IPS-11a (cell line): Measurements from ENCODE around the gene LAMC1.
"Not testable (repeated sequence)": the region's sequence is repeated elsewhere in the genome, so short reads cannot be mapped to it uniquely, and the experiment has no call there.

Experiments
- H3K4me3 ChIP-seq: one replicate; pipeline ENCODE4 v1.5.1; 2013; ENCODE audit warnings: low read depth, low read length, control low read depth

The LAMC1 gene

GRCh38 chr1:183143576-183144315 is 120.5 kb downstream of the LAMC1 start:
- H3K4me3 ChIP-seq, result no peak overlapping the region

GRCh38 chr1:183144752-183145151 is 121.5 kb downstream of the LAMC1 start:
- H3K4me3 ChIP-seq, result no peak overlapping the region

DNA sequence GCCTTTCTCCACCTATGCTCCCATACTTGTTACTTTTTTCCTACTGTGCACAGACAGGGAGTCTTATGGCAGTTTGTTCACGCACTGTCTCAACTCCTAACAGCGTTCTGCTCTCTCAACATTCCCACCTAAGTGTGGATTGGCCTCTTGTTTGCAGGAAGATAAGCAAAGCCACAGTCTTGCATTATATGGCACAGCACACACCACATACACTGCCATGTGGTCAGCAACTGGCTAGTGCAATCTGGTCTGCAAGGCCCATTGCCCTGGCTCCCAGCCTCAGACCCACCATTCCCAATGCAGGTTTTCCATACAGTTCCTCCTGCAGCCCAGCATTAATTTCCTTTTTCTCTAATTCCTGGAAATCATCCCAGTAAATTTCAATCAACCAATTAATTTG is 124.5 kb downstream of the LAMC1 start:
- no peak overlapping the region for H3K4me3 ChIP-seq

- no peak overlapping the region for H3K4me3 ChIP-seq
Observed at GRCh38 chr1:183148599-183148998, 125.4 kb downstream of the LAMC1 start.

- no peak overlapping the region for H3K4me3 ChIP-seq
Observed at GRCh38 chr1:183149273-183149672, 126.1 kb downstream of the LAMC1 start.

GRCh38 chr1:183150032-183150431 is 126.8 kb downstream of the LAMC1 start:
- not testable (repeated sequence) for H3K4me3 ChIP-seq

DNA sequence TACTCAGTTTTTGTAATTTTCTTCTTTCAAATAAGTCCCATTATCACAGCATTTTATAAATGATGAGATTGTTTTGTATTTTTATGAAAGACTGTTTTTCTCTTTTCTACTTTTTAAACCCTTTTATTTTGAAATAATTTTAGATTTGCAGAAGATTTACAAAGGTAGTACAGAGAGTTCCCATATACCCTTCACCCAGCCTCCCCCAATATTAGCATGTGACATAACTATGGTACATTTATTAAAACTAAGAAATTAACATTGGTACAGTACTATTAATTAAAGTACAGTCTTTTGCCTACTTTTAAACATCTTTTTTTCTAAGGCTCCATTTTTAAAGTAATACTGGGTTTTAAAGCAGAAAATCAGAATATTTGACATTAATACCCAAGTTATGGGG is 127.2 kb downstream of the LAMC1 start:
- H3K4me3 ChIP-seq, result no peak overlapping the region

DNA sequence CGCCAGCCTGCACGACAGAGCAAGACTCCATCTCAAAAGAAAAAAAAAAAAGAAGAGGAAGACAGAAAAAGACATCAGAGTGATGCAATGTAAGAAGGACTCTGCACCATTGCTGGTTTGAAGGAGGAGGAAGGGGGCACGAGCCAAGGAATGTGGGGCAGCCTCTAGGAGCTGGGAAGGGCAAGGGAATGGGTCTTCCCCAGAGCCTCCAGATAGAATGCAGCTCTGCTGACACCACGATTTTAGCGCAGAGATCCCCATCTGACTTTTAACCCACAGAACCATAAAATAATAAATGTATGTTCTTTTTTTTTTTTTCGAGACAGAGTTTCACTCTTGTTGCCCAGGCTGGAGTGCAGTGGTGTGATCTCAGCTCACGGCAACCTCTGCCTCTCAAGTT is 129.0 kb downstream of the LAMC1 start:
- H3K4me3 ChIP-seq, result no peak overlapping the region

DNA sequence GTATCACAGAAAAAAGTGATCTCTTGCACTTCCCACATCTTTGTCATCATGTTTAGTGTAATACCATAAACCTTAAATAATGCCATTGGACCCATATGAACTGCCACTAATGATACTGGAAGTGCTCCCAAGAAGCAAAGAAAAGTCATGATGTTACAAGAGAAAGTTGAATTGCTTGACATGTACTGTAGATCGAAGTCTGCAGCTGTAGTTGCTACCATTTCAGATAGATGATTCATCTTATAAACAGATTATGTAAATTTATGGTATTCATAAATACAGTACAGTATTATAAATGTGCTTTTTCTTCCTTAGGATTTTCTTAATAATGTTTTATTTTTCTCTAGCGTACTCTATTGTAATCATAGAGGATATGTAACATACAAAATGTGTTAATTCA is 132.7 kb downstream of the LAMC1 start:
- no peak overlapping the region for H3K4me3 ChIP-seq

GRCh38 chr1:183159960-183160359 is 136.7 kb downstream of the LAMC1 start:
- no peak overlapping the region for H3K4me3 ChIP-seq

- no peak overlapping the region for H3K4me3 ChIP-seq
Observed at GRCh38 chr1:183161391-183161790, 138.2 kb downstream of the LAMC1 start.

DNA sequence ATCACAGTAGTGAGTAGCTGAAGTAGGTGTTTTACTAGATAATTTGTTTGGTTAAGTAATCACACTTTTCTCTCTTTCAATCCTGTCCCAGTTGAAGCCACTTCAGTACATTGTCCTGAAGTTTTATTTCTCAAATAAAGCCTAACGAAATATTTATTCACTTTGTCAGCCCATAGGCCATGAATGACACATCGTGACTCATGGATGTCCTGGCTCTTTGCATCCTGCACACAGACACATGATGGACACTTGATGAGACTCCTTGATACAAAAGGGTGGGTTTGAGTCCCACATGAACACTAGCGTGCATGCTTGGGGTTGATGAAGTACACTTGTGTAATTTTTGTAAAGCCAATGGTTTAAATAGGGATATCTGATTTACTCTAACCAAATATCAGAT is 140.1 kb downstream of the LAMC1 start:
- no peak overlapping the region for H3K4me3 ChIP-seq

DNA sequence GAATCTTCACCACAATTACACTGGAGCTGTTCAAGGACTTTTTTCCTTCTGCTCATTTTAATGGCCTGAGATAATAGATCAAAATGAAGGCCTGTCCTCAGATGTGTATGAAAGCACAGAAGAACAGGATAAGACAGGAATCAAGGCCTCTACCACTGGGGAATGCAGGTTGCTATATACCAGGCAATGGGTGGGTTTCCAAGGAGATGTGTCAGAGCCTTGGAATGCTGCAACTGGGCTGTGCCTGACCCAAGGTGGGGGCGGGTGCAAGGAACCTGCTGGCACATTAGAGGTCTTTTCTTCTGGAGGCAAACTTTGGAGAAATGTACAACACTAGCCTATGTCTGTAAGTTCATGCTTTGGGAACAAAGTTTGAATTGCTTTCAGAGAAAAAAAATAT is 141.1 kb downstream of the LAMC1 start:
- no peak overlapping the region for H3K4me3 ChIP-seq

DNA sequence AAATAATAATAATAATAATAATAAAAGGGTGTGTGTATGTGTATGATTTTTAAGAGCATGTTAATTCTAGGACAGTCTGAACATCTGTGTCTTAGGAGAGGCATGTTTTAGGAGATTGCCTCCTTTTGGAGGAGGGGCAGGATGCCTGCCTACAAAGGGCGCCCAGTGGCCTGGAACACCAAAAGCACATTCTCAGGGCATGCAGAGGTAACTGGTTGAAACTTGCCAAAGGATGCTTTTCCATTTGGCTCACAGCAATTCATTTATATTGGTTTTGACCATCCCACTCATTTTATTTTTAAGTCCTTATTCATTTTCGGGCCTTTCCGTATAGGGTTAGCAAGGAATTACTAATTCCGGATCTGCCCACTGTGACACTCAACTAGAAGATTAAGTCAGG is 141.7 kb downstream of the LAMC1 start:
- no peak overlapping the region for H3K4me3 ChIP-seq

DNA sequence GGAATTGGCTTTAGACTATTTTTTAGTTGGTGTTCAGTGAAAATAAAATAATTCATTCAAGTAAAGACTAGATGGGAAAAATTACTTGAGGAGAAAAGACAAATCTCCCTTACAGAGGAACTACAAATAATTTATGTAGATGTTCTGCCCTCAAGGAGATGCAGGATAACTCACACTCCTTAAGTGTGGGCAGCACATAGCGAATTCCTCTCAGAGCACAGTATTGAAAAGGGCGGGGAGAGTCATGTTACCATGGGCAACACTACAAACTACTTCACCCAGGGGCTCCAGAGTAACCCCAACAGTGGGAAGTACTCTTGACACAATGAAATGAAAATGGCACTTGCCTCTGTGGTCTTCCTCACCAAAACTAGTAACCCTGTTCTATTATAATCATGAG is 142.2 kb downstream of the LAMC1 start:
- H3K4me3 ChIP-seq, result no peak overlapping the region

GRCh38 chr1:183166454-183166853 is 143.2 kb downstream of the LAMC1 start:
- no peak overlapping the region for H3K4me3 ChIP-seq

DNA sequence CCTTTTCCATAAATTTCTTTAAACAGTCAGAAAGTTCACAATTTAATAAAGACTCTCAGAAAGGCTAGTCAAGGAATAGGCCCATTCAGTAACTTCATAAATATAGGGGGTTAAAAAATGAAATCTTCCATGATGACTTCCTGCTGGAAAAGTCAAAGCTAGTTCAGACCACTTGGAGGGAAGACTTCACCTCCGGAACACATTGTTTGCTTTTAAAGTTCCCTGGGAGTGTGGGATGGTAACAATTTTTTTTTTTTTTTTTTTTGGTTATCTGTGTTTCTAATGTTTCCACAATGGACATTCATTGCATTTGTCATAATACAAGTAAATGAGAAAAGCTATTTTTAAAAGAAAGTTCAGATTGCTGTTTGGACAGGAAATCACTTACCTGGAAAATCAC is 144.5 kb downstream of the LAMC1 start:
- H3K4me3 ChIP-seq, result no peak overlapping the region

GRCh38 chr1:183168308-183168707 is 145.1 kb downstream of the LAMC1 start:
- no peak overlapping the region for H3K4me3 ChIP-seq

- no peak overlapping the region for H3K4me3 ChIP-seq
Observed at GRCh38 chr1:183173828-183174227, 150.6 kb downstream of the LAMC1 start.

- H3K4me3 ChIP-seq, result no peak overlapping the region
Observed at GRCh38 chr1:183175631-183176030, 152.4 kb downstream of the LAMC1 start.

DNA sequence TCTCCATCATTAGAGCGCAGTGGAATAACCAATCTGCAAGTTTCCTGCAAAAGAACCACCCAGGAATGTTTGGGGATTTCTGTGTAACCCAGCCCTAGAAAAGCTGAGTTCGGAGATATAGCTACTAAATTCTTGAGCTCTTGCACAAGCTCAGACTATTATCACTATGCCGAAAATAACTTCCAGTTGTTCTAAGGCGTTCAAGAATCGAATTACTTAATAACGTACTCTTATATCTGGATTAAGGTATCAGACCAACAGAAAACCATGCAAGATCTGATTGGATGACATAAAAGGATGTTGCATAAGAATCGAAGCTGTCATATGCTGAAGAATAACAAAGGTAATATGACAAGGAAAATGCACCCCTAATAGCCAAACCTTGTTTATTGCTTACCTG is 155.3 kb downstream of the LAMC1 start:
- no peak overlapping the region for H3K4me3 ChIP-seq

- no peak overlapping the region for H3K4me3 ChIP-seq
Observed at GRCh38 chr1:183179033-183179432, 155.8 kb downstream of the LAMC1 start.

GRCh38 chr1:183180218-183180617 is 157.0 kb downstream of the LAMC1 start:
- no peak overlapping the region for H3K4me3 ChIP-seq
